K562 (cell line): Measurements from ENCODE around the gene MPHOSPH9. TPM values are rescaled to one million over a fixed set of nuclear protein-coding genes. Genes with fewer than 3 reads are reported as not detected.

Experiments
- BCOR ChIP-seq: fragments of 450-650 bp; IDR thresholded peaks from 2 replicates; pipeline ENCODE4 v1.6.1; 2016
- CEBPB ChIP-seq: fragments of 450-650 bp; IDR thresholded peaks from 2 replicates; pipeline ENCODE4 v1.6.1; 2016; ENCODE audit warnings: missing genetic modification characterization, missing compliant biosample characterization
- KLF10 ChIP-seq: fragments of 250-450 bp; sonication (Bioruptor Pico); IDR thresholded peaks from 2 replicates; pipeline ENCODE4 v1.6.1; 2021; ENCODE audit warnings: matching md5 sums
- PPARD ChIP-seq: fragments of 250-450 bp; sonication (Bioruptor Pico); IDR thresholded peaks from 2 replicates; pipeline ENCODE4 v1.8.0; 2022; ENCODE audit warnings: inconsistent platforms, mild to moderate bottlenecking, moderate library complexity
- RERE ChIP-seq: sonication (generic); formaldehyde crosslinking; IDR thresholded peaks from 2 replicates; pipeline ENCODE4 v1.8.0; 2023; ENCODE audit warnings: missing genetic modification reagents, mild to moderate bottlenecking, borderline replicate concordance
- TEAD4 ChIP-seq, 2 experiments: sonication (generic) in 1 of 2; formaldehyde crosslinking in 1 of 2; IDR thresholded peaks; 2 replicates each; pipeline versions ENCODE4 v1.6.1 to v1.8.0; 2012 to 2022; ENCODE audit warnings: borderline replicate concordance in 1 of 2, inconsistent platforms in 1 of 2, low read length in 1 of 2, mild to moderate bottlenecking in 1 of 2, missing genetic modification reagents in 1 of 2
- ZC3H8 ChIP-seq: fragments of 450-650 bp; IDR thresholded peaks from 2 replicates; pipeline ENCODE4 v1.6.1; 2017
- ZZZ3 ChIP-seq: fragments of 450-650 bp; IDR thresholded peaks from 2 replicates; pipeline ENCODE4 v1.6.1; 2016; ENCODE audit warnings: antibody characterized with exemption, mild to moderate bottlenecking, moderate library complexity
- polyA plus RNA-seq, 8 experiments: library from polyadenylated mRNA; depleted of rRNA in 4 of 8; stranded (reverse) in 5 of 8; unstranded in 3 of 8; fragments of >200 nt; fragmentation: Nextera tagmentation in 2 of 8; fragmentation: Illumina TruSeq in 1 of 8; extraction: Ambion mirVana in 2 of 8; extraction: Trizol in 1 of 8; gene quantifications; 2 replicates each; pipeline versions ENCODE4 v1.2.1 to v1.2.3, GENCODE V29; 2011 to 2014; ENCODE audit warnings: inconsistent platforms in 1 of 8, missing spikeins in 1 of 8
- total RNA-seq, 7 experiments: library from RNA; depleted of rRNA in 6 of 7; stranded (reverse); fragments of >200 nt in 6 of 7; fragmentation: Illumina TruSeq in 2 of 7; extraction: Trizol in 2 of 7; gene quantifications; 2 replicates each; pipeline versions ENCODE4 v1.2.1 to v1.2.3, GENCODE V29; 2011 to 2021; ENCODE audit warnings: low replicate concordance in 1 of 7

MPHOSPH9 gene
- total and polyA plus RNA-seq, 9 of the 15 experiments (the other 6 are each of a cell fraction or from before 2014, with no cell fraction given) = 14.2 to 103 (median 54.5) TPM

DNA sequence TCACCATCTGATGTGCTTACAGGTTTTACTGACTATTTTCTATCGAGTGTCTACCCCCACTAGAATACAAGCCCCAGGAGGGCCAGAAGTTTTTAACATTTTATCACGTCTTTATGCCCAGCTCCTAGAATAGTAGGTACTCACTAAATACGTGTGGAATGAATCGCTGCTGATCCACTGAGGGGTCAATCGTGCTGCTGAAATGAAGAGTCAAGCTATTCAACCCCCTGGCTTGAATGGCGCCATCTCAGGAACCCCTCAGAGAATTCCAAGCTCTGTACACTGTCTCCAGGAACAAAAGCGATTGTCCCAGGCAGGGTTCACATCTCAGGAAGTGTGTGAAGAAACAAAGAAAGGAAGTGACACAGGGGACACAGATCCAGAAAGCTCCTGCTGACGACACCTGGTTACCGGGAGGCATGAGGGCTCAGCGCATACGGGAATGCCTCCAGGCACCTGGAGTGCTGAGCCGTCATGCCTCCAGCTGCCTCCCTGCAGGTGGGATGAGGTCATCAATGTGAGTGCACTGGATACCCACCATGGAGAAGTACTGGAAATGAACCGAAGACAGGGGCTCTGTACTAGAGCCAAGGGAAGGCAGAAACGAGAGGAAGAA is 127.6 kb downstream of the MPHOSPH9 start (continued):
- TF ChIP-seq RERE (CRISPR knock-in tag) (no peak), PPARD (CRISPR knock-in tag) (no peak), KLF10 (CRISPR knock-in tag) (no peak), ZZZ3 (no peak), CEBPB (no peak), BCOR (no peak), ZC3H8 (no peak), TEAD4 (IDR thresholded peaks at IDR 0.05; ENCODE audit: low read length) (no peak), TEAD4 (CRISPR knock-in tag; IDR thresholded peaks at IDR 0.05; ENCODE audit: borderline replicate concordance) (no peak)
